NB4 (cell line): ENCODE results near the gene CTAGE9.
"Not testable (repeated sequence)": the region's sequence is repeated elsewhere in the genome, so short reads cannot be mapped to it uniquely, and the experiment has no call there.

Experiments used
- MYC ChIP-seq: IDR thresholded peaks from 2 replicates; pipeline ENCODE4 v1.6.1; 2011; ENCODE audit warnings: low read depth, low read length
- POLR2A ChIP-seq: IDR thresholded peaks from 2 replicates; pipeline ENCODE4 v1.6.1; 2011; ENCODE audit warnings: mild to moderate bottlenecking; ENCODE audit not compliant: insufficient read length; ENCODE audit errors: extremely low read depth
- TF ChIP-seq, protein P1 (sequence below): IDR thresholded peaks from one replicate; pipeline ENCODE4 v1.5.1; 2012; ENCODE audit warnings: low read depth, low read length
- TF ChIP-seq, protein P2 (sequence below): IDR thresholded peaks from 2 replicates; pipeline ENCODE4 v1.6.1; 2011; ENCODE audit warnings: low read depth, low read length

DNA sequence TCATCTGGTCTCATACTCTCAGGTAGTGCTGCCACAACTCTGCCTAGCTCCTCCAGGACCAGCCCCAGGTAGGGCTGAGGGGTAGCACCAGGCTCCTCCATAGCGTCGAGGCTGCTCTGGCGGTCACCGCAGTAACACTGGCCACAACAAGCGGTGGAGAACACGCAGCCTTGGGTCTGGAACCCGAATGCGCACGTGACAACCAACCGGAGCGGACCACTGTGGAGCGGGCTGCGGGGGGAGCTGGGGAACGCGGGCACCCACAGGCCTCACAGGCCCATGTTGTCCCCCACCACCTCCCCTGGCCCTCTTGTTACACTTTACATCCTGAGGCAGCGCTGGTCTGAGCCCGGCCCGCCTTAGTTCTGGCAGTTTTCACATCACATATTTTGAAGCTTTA is at the start of gene CTAGE9:
- TF ChIP-seq, protein P1, sequence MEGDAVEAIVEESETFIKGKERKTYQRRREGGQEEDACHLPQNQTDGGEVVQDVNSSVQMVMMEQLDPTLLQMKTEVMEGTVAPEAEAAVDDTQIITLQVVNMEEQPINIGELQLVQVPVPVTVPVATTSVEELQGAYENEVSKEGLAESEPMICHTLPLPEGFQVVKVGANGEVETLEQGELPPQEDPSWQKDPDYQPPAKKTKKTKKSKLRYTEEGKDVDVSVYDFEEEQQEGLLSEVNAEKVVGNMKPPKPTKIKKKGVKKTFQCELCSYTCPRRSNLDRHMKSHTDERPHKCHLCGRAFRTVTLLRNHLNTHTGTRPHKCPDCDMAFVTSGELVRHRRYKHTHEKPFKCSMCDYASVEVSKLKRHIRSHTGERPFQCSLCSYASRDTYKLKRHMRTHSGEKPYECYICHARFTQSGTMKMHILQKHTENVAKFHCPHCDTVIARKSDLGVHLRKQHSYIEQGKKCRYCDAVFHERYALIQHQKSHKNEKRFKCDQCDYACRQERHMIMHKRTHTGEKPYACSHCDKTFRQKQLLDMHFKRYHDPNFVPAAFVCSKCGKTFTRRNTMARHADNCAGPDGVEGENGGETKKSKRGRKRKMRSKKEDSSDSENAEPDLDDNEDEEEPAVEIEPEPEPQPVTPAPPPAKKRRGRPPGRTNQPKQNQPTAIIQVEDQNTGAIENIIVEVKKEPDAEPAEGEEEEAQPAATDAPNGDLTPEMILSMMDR, result not testable (repeated sequence)
- TF ChIP-seq POLR2A, MYC: not testable (repeated sequence)
- TF ChIP-seq, protein P2, sequence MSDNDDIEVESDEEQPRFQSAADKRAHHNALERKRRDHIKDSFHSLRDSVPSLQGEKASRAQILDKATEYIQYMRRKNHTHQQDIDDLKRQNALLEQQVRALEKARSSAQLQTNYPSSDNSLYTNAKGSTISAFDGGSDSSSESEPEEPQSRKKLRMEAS, result not testable (repeated sequence)
